ENCODE measurements around the gene CENPP. TPM values are rescaled to one million over a fixed set of nuclear protein-coding genes. Genes with fewer than 3 reads are reported as not detected.

CENPP gene
- total RNA-seq, 1 donor from 2014 or later, result 24.6 TPM

DNA sequence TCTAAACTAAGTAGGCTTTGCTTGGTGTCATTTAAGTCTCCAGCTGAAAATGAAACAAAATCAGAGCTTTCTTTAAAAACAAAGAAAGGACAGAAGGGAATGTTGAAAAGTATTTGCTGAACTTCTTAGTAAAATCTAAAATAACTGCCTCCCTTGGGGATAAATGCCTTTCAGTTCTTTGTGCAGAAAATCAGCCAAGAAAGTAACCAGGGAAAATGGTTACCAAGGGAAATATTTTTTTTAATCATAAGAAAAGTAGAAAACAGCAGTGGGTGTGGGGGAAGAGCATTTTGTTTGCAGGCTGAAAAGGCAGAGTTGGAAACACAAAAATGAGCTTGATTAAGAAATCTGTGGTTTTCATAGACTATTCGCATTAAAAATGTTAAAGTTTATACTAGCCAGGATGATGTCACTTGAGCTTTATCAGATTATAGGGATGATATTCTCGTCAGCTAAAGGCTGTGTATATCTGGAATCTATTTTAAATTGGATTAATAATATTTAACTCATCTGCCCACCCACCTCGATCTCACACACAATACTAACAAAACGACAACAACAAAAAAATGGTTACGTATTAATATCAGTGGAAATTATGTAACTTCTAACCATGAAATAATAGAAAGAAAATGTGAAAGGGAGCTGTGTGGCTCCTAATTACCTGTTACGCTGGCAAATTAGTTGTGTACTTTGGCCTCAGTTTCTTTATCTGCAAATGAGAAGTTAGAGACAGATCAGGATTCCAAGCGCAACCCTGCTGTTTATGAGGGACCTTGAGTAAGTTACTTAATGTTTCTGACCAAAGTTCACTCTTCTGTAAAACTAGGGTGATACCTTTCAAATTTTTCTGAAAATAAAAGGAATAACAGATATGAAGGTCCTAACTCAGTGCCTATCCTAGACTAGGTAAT is 210.4 kb downstream of the CENPP start, which contains the start of gene ECM2:
Gene ECM2 (minus strand): TSS at position 51 of the 911 bp plus-strand sequence. CDS start 13,124 bp downstream, outside the sequence.
- intact Hi-C loops (cut with micrococcal nuclease), result no loop called here
- no peaks in the 10 kb centered on the region for H3K9me3 Mint-ChIP-seq
- H3K4me1 Mint-ChIP-seq (ENCODE audit: low read depth), result peaks cover 10% of the 10 kb centered on the region
- no peak within 1 kb of the TSS for H3K4me3 Mint-ChIP-seq
- H3K27me3 Mint-ChIP-seq (ENCODE audit: insufficient read depth), result no peaks in the 10 kb centered on the region
- H3K27ac Mint-ChIP-seq, result no peak within 1 kb of the TSS
- no peak for DNase-seq (ENCODE audit: low spot score)
- no peaks in the 10 kb centered on the region for H3K36me3 Mint-ChIP-seq (ENCODE audit: low read depth)

- no peak overlapping the region for H3K27ac Mint-ChIP-seq
These were observed 212.8 kb downstream of the CENPP start for GRCh38 chr9:92538541-92538940.

GRCh38 chr9:92543972-92544371 is 218.2 kb downstream of the CENPP start:
- intact Hi-C loops (cut with micrococcal nuclease), result no loop called here
- DNase-seq (ENCODE audit: low spot score), result no peak
- peaks cover 3% of the 10 kb centered on the region for H3K36me3 Mint-ChIP-seq (ENCODE audit: low read depth)
- H3K4me3 Mint-ChIP-seq, result no peak overlapping the region
- H3K9me3 Mint-ChIP-seq, result no peaks in the 10 kb centered on the region
- H3K27ac Mint-ChIP-seq, result no peak overlapping the region
- H3K27me3 Mint-ChIP-seq (ENCODE audit: insufficient read depth), result no peaks in the 10 kb centered on the region
- no peaks in the 10 kb centered on the region for H3K4me1 Mint-ChIP-seq (ENCODE audit: low read depth)

More at GRCh38 chr9:92538541-92538940, 212.8 kb downstream of the CENPP start:
- Mint-ChIP-seq H3K4me1 (ENCODE audit: low read depth) (peaks cover 10% of the 10 kb centered on the region), H3K36me3 (ENCODE audit: low read depth) (no peaks in the 10 kb centered on the region), H3K9me3 (no peaks in the 10 kb centered on the region), H3K4me3 (no peak overlapping the region), H3K27me3 (ENCODE audit: insufficient read depth) (no peaks in the 10 kb centered on the region)
- no peak for DNase-seq (ENCODE audit: low spot score)
- intact Hi-C loops (cut with micrococcal nuclease), result no loop called here

GRCh38 chr9:92545002-92545510 is 219.3 kb downstream of the CENPP start:
- peaks cover 3% of the 10 kb centered on the region for H3K36me3 Mint-ChIP-seq (ENCODE audit: low read depth)
- no peak overlapping the region for H3K4me3 Mint-ChIP-seq
- intact Hi-C loops (cut with micrococcal nuclease), result no loop called here
- H3K27me3 Mint-ChIP-seq (ENCODE audit: insufficient read depth), result no peaks in the 10 kb centered on the region
- no peak overlapping the region for H3K27ac Mint-ChIP-seq
- no peak for DNase-seq (ENCODE audit: low spot score)
- H3K9me3 Mint-ChIP-seq, result no peaks in the 10 kb centered on the region
- H3K4me1 Mint-ChIP-seq (ENCODE audit: low read depth), result no peaks in the 10 kb centered on the region

GRCh38 chr9:92547356-92547755 is 221.6 kb downstream of the CENPP start:
- H3K4me1 Mint-ChIP-seq (ENCODE audit: low read depth), result no peaks in the 10 kb centered on the region
- DNase-seq (ENCODE audit: low spot score), result no peak
- intact Hi-C loops (cut with micrococcal nuclease), result no loop called here

GRCh38 chr9:92550765-92551164 is 225.0 kb downstream of the CENPP start:
- peaks cover 3% of the 10 kb centered on the region for H3K36me3 Mint-ChIP-seq (ENCODE audit: low read depth)
- DNase-seq (ENCODE audit: low spot score), result no peak
- no peaks in the 10 kb centered on the region for H3K27me3 Mint-ChIP-seq (ENCODE audit: insufficient read depth)
- H3K4me1 Mint-ChIP-seq (ENCODE audit: low read depth), result no peaks in the 10 kb centered on the region
- no peaks in the 10 kb centered on the region for H3K9me3 Mint-ChIP-seq
- no peak overlapping the region for H3K4me3 Mint-ChIP-seq
- intact Hi-C loops (cut with micrococcal nuclease), result no loop called here
- no peak overlapping the region for H3K27ac Mint-ChIP-seq

More at GRCh38 chr9:92547356-92547755, 221.6 kb downstream of the CENPP start:
- H3K36me3 Mint-ChIP-seq (ENCODE audit: low read depth), result peaks cover 3% of the 10 kb centered on the region
- H3K27me3 Mint-ChIP-seq (ENCODE audit: insufficient read depth), result no peaks in the 10 kb centered on the region
- H3K4me3 Mint-ChIP-seq, result no peak overlapping the region
- no peaks in the 10 kb centered on the region for H3K9me3 Mint-ChIP-seq
- H3K27ac Mint-ChIP-seq, result no peak overlapping the region

GRCh38 chr9:92558612-92559374 is 233.0 kb downstream of the CENPP start:
- Mint-ChIP-seq H3K4me3 (no peak overlapping the region), H3K9me3 (no peaks in the 10 kb centered on the region), H3K36me3 (ENCODE audit: low read depth) (peaks cover 2% of the 10 kb centered on the region), H3K27ac (no peak overlapping the region), H3K27me3 (ENCODE audit: insufficient read depth) (no peaks in the 10 kb centered on the region), H3K4me1 (ENCODE audit: low read depth) (no peaks in the 10 kb centered on the region)
- no peak for DNase-seq (ENCODE audit: low spot score)
- intact Hi-C loops (cut with micrococcal nuclease), result no loop called here

- no peaks in the 10 kb centered on the region for H3K4me1 Mint-ChIP-seq (ENCODE audit: low read depth)
- DNase-seq (ENCODE audit: low spot score), result no peak
- H3K36me3 Mint-ChIP-seq (ENCODE audit: low read depth), result peaks cover 2% of the 10 kb centered on the region
- intact Hi-C loops (cut with micrococcal nuclease), result no loop called here
- no peaks in the 10 kb centered on the region for H3K27me3 Mint-ChIP-seq (ENCODE audit: insufficient read depth)
- no peak overlapping the region for H3K27ac Mint-ChIP-seq
- H3K4me3 Mint-ChIP-seq, result no peak overlapping the region
- H3K9me3 Mint-ChIP-seq, result peaks cover 4% of the 10 kb centered on the region
These were observed 235.9 kb downstream of the CENPP start for GRCh38 chr9:92561374-92562330.

DNA sequence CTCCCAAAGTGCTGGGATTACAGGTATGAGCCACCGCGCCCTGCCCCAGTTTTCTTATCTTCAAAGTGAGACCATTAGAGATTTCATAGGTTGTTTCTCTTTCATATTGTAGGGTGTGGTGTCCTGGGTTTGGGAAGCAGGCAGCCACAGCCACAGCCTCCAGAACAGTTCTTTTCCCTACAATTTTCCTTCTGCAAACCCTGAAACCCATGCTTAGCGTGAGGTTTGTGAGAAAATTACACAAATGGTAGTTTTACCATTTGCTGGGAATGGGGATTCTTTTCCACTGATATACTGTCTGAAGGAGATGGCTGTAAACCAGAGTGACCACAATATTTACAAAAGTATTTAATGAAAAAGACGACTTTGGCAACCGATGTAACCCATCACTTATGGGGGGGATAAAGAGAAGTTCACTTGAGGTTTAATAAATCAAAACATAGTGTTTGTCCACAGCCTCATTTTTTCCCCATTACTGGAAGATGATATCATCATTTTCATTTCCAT is 236.8 kb downstream of the CENPP start:
- intact Hi-C loops (cut with micrococcal nuclease), result no loop called here
- no peaks in the 10 kb centered on the region for H3K27me3 Mint-ChIP-seq (ENCODE audit: insufficient read depth)
- H3K27ac Mint-ChIP-seq, result no peak overlapping the region
- H3K4me3 Mint-ChIP-seq, result no peak overlapping the region
- peaks cover 4% of the 10 kb centered on the region for H3K9me3 Mint-ChIP-seq
- H3K36me3 Mint-ChIP-seq (ENCODE audit: low read depth), result peaks cover 2% of the 10 kb centered on the region
- H3K4me1 Mint-ChIP-seq (ENCODE audit: low read depth), result no peaks in the 10 kb centered on the region
- no peak for DNase-seq (ENCODE audit: low spot score)

- peaks cover 2% of the 10 kb centered on the region for H3K36me3 Mint-ChIP-seq (ENCODE audit: low read depth)
These were observed 237.7 kb downstream of the CENPP start for GRCh38 chr9:92563116-92564100.

GRCh38 chr9:92564504-92564903 is 238.8 kb downstream of the CENPP start:
- no peaks in the 10 kb centered on the region for H3K27me3 Mint-ChIP-seq (ENCODE audit: insufficient read depth)

More at GRCh38 chr9:92563116-92564100, 237.7 kb downstream of the CENPP start:
- no peaks in the 10 kb centered on the region for H3K27me3 Mint-ChIP-seq (ENCODE audit: insufficient read depth)
- H3K27ac Mint-ChIP-seq, result no peak overlapping the region
- H3K9me3 Mint-ChIP-seq, result peaks cover 4% of the 10 kb centered on the region
- intact Hi-C loops (cut with micrococcal nuclease), result no loop called here
- H3K4me1 Mint-ChIP-seq (ENCODE audit: low read depth), result no peaks in the 10 kb centered on the region
- no peak for DNase-seq (ENCODE audit: low spot score)
- H3K4me3 Mint-ChIP-seq, result no peak overlapping the region

More at GRCh38 chr9:92564504-92564903, 238.8 kb downstream of the CENPP start:
- intact Hi-C loops (cut with micrococcal nuclease), result no loop called here
- peaks cover 4% of the 10 kb centered on the region for H3K9me3 Mint-ChIP-seq
- no peak for DNase-seq (ENCODE audit: low spot score)
- no peak overlapping the region for H3K27ac Mint-ChIP-seq
- peaks cover 2% of the 10 kb centered on the region for H3K36me3 Mint-ChIP-seq (ENCODE audit: low read depth)
- H3K4me3 Mint-ChIP-seq, result no peak overlapping the region
- no peaks in the 10 kb centered on the region for H3K4me1 Mint-ChIP-seq (ENCODE audit: low read depth)
